ENCODE data around the gene SNRPA.

Gene SNRPA

DNA sequence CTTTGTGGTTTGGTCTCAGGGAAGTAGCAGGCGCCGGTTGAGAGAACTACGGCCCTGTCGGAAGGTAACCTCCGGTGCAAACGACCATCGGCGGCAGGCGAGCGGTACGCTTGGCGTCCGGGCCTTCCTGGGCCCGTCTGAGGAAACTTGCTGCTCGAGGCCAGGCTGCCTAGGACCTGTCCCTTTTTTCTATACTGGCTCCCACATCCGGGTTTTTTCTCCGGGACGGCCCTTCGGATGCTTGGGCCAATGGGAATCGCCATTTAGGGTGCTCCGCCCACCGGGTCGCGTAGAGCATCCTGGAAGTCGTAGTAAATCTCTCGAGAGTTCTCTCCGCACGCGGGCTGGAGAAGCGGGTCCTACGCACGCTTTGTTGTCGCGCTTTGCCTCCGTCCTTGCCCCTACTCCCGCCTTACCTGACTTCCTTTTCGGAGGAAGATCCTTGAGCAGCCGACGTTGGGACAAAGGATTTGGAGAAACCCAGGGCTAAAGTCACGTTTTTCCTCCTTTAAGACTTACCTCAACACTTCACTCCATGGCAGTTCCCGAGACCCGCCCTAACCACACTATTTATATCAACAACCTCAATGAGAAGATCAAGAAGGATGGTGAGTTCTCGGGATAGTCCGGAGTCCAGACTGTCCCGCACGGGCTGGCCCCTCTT lies at the start of gene SNRPA:
Gene SNRPA, plus strand, starts transcription at position 330 of the 664 bp plus-strand sequence. Its CDS starts 206 bp downstream, at position 536.
- Histone ChIP-seq H3K27me3 (no peaks in the 10 kb centered on the region), H3K9ac (peak within 1 kb of the TSS; percentile 99), H3K4me2 (peak within 1 kb of the TSS; percentile 91), H3K36me3 (peaks cover 34% of the 10 kb centered on the region), H3K4me3 (peak within 1 kb of the TSS; percentile 88), H3K4me1 (peaks cover 66% of the 10 kb centered on the region), H3K27ac (peak within 1 kb of the TSS; percentile 99), H4K20me1 (peaks cover 36% of the 10 kb centered on the region), H3K9me3 (no peaks in the 10 kb centered on the region)
- TF ChIP-seq Cebpa-rat (IDR thresholded peaks at IDR 0.05): no peak

DNA sequence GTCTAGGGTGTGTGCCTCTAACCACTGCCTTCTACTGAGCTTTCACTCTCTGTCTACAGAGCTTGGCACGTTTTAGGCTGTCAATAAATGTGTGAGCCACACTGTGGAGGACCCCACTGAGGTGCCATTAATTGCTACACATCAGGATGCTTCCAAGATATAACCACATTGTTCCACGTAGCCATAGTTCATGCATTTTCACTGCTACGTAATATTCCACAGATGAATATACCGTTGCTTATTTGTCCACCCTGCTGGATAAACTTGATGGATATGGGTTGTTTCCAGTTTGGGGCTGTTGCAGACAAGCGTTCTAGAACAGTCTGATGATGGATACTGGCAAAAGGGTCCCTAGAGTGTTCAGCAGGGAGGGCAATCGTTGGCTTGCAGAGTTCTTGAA lies 49.2 kb upstream of the SNRPA start:
- Histone ChIP-seq H3K27ac (no peak overlapping the region), H3K4me3 (no peak overlapping the region), H3K36me3 (peaks cover 72% of the 10 kb centered on the region), H3K9ac (no peak overlapping the region), H4K20me1 (no peaks in the 10 kb centered on the region), H3K27me3 (no peaks in the 10 kb centered on the region), H3K9me3 (no peaks in the 10 kb centered on the region), H3K4me2 (no peak overlapping the region), H3K4me1 (no peaks in the 10 kb centered on the region)
- TF ChIP-seq Cebpa-rat (IDR thresholded peaks at IDR 0.05): no peak

DNA sequence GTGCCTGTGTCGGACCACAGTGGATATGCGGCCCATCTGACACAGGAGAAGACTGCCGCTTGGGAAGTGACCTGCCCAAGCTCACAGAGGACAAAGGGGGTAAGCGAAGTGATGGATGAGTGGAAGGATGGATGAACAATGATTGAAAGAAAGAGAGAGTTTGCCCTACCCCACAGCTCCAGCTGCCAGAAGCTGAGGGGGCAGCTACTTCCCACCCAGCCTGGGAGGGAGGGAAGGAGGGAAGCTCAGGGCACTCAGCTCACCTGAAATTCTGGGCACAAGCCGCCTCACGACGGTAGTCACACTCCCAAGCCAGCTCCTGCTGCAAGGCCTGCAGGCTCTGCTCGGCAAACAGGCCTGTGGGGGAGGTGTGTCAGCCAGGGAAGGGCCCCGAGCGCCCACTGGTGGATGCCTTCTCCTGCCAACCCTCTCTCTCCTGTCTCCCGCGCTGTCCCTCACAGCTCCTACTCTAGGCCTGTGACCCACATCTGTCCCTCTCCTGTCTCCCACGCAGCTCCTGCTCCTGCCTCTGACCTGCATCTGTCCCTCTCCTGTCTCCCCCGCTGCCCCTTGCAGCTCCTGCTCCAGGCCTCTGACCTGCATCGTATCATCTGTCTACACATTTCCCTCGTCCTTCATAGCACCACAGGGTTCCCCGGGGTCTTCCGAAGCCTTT lies 48.5 kb upstream of the SNRPA start:
- Histone ChIP-seq H3K27me3 (no peaks in the 10 kb centered on the region), H3K9me3 (no peaks in the 10 kb centered on the region), H3K4me1 (no peaks in the 10 kb centered on the region), H3K4me3 (no peak overlapping the region), H3K27ac (no peak overlapping the region), H3K9ac (no peak overlapping the region), H3K4me2 (no peak overlapping the region), H4K20me1 (no peaks in the 10 kb centered on the region), H3K36me3 (peaks cover 79% of the 10 kb centered on the region)
- no peak for TF ChIP-seq Cebpa-rat (IDR thresholded peaks at IDR 0.05)

DNA sequence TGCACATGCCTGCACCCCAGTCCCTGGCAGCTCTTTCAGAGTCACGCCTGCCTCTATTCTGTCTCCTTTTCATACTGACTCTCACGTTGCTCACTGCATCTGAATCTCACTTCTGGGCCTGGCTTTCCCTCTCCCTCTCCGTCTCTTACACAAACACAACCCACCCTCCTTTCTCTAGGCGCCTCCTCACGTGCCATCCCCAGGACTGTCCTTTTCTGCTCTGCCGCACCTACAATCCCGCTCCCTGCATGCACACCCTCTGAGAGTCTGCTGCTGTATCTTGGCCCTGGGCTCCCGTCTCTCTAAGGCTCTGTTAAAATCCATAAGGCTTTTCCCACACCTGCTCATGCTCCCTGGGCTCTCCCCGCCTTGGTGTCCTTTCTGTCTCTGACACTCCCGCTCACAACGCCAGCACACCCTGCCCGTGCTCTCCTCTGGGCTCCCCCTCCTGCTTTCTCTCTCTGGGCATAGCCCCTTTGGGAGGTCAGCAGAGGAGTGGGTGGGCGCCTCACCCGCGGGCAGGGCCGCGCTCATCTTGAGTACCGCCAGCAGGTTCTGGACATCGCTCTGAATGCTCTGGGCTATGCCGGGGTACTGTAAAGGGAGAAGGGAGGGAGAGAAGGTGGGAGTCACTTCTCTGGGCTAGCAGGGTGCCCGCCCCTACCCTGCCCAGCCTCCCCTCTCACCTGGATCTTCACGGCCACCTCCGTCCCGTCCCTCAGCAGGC lies 47.8 kb upstream of the SNRPA start:
- Histone ChIP-seq H3K4me1 (no peaks in the 10 kb centered on the region), H3K27me3 (no peaks in the 10 kb centered on the region), H3K4me2 (no peak overlapping the region), H3K9ac (no peak overlapping the region), H4K20me1 (no peaks in the 10 kb centered on the region), H3K36me3 (peaks cover 86% of the 10 kb centered on the region), H3K4me3 (no peak overlapping the region), H3K27ac (no peak overlapping the region), H3K9me3 (no peaks in the 10 kb centered on the region)
- no peak for TF ChIP-seq Cebpa-rat (IDR thresholded peaks at IDR 0.05)

- peaks cover 97% of the 10 kb centered on the region for H3K36me3 ChIP-seq
- no peak overlapping the region for H3K4me2 ChIP-seq
- no peak overlapping the region for H3K27ac ChIP-seq
- no peaks in the 10 kb centered on the region for H3K4me1 ChIP-seq
- H3K9me3 ChIP-seq: no peaks in the 10 kb centered on the region
- H4K20me1 ChIP-seq: no peaks in the 10 kb centered on the region
- TF ChIP-seq Cebpa-rat (IDR thresholded peaks at IDR 0.05): no peak
- H3K9ac ChIP-seq: no peak overlapping the region
- H3K4me3 ChIP-seq: no peak overlapping the region
- no peaks in the 10 kb centered on the region for H3K27me3 ChIP-seq
Measured at GRCh38 chr19:40704491-40705361, 46.3 kb upstream of the SNRPA start.

DNA sequence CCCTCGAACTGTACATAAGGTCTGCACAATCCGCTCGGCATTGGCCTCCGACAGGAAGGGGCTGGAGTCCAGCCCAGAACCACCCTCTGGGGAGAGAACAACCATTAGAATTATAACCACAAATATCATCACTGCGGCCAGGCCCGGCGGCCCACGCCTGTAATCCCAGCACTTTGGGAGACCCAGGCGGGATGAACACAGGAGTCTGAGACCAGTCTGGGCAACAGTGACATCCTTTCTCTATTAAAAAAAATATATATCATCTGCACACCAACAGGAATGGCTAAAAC lies 45.7 kb upstream of the SNRPA start:
- peaks cover 97% of the 10 kb centered on the region for H3K36me3 ChIP-seq

DNA sequence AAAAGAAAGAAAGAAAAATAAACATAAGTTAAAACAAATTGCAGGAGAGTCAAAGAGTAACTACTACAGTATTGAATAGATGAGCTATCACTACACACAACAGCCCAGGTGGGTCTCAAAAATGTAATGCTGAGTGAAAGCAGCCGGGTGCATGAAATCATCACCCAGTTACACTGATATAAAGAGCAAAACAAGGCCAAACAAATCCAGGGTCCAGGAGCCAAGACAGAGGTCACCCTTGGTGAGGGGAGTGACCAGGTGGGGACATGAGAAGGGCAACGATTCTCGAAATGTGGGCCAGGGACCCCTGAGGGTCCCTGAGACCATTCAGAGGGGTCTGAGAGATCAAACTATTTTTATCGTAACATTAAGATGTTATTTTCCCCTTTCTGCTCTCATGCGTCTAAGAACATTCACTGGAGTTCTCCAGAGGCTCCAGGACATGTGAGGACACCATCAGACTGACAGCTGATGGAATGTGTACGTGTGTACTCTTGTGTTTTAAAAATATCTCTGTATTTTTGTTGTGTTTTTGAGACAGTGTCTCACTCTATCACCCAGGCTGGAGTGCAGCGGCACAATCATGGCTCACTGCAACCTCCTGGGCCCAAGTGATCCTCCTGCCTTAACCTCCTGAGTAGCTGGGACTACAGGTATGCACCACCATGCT lies 44.9 kb upstream of the SNRPA start:
- Histone ChIP-seq H3K27ac (no peak overlapping the region), H3K4me3 (no peak overlapping the region), H3K4me2 (no peak overlapping the region), H3K9me3 (no peaks in the 10 kb centered on the region), H3K27me3 (no peaks in the 10 kb centered on the region), H3K36me3 (peaks cover 96% of the 10 kb centered on the region), H3K4me1 (no peaks in the 10 kb centered on the region), H3K9ac (no peak overlapping the region), H4K20me1 (no peaks in the 10 kb centered on the region)
- TF ChIP-seq Cebpa-rat (IDR thresholded peaks at IDR 0.05): no peak

More for the DNA sequence above, 45.7 kb upstream of the SNRPA start:
- Histone ChIP-seq H3K4me1 (no peaks in the 10 kb centered on the region), H3K9ac (no peak overlapping the region), H3K9me3 (no peaks in the 10 kb centered on the region), H3K27ac (no peak overlapping the region), H3K4me2 (no peak overlapping the region), H3K27me3 (no peaks in the 10 kb centered on the region), H4K20me1 (no peaks in the 10 kb centered on the region), H3K4me3 (no peak overlapping the region)
- no peak for TF ChIP-seq Cebpa-rat (IDR thresholded peaks at IDR 0.05)

DNA sequence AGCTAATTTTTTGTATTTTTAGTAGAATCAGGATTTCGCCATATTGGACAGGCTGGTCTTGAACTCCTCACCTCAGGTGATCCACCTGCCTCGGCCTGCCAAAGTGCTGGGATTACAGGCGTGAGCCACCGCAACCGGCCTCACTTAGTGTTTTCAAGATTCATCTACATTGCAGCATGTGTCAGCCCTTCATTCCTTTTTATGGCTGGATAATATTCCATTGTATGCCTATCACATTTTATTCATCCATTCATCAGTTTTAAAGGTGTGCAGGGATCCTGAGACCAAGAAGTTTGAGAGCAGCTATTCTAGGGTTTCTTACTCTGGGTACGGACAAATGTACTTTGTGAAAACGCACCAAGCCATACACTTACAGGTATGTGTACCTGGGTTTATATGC lies 43.4 kb upstream of the SNRPA start:
- H3K4me2 ChIP-seq: no peak overlapping the region
- H4K20me1 ChIP-seq: no peaks in the 10 kb centered on the region
- H3K27me3 ChIP-seq: no peaks in the 10 kb centered on the region
- no peaks in the 10 kb centered on the region for H3K4me1 ChIP-seq
- no peaks in the 10 kb centered on the region for H3K9me3 ChIP-seq
- no peak overlapping the region for H3K27ac ChIP-seq
- no peak overlapping the region for H3K9ac ChIP-seq
- H3K36me3 ChIP-seq: peaks cover 89% of the 10 kb centered on the region
- no peak for TF ChIP-seq Cebpa-rat (IDR thresholded peaks at IDR 0.05)
- no peak overlapping the region for H3K4me3 ChIP-seq

- H3K9me3 ChIP-seq: no peaks in the 10 kb centered on the region
- no peaks in the 10 kb centered on the region for H4K20me1 ChIP-seq
- TF ChIP-seq Cebpa-rat (IDR thresholded peaks at IDR 0.05): no peak
- H3K27ac ChIP-seq: no peak overlapping the region
- peaks cover 73% of the 10 kb centered on the region for H3K36me3 ChIP-seq
- no peak overlapping the region for H3K4me3 ChIP-seq
- peaks cover 5% of the 10 kb centered on the region for H3K4me1 ChIP-seq
- H3K9ac ChIP-seq: no peak overlapping the region
- H3K4me2 ChIP-seq: no peak overlapping the region
- no peaks in the 10 kb centered on the region for H3K27me3 ChIP-seq
Measured at GRCh38 chr19:40709817-40710216, 41.2 kb upstream of the SNRPA start.

Measured in BLaER1 (cell line).